Stimulated activated CD8-positive, alpha-beta memory T cell treated with anti-CD3 and anti-CD28 coated beads, Interleukin-4, amount 100 ng/mL, for 1 hour (primary cell): ENCODE measurements around the gene NCOA1.

Experiments
- DNase-seq, 2 donors: peaks; one replicate each; pipeline ENCODE4 v3.0.0-alpha.2; 2020; ENCODE audit warnings: low read depth in 2 of 2, low spot score in 1 of 2

Gene NCOA1

GRCh38 chr2:24819442-24820174, 328.6 kb downstream of the NCOA1 start:
- DNase-seq = no peak

- no peak for DNase-seq
Observed at GRCh38 chr2:24820175-24820513, 329.1 kb downstream of the NCOA1 start.
